22Rv1 (cell line): ENCODE measurements around the gene TNFSF13B.

Experiments
- CTCF ChIP-seq: fragments of 450-650 bp; IDR thresholded peaks from 2 replicates; pipeline ENCODE4 v1.5.1; 2017; ENCODE audit warnings: mild to moderate bottlenecking
- ZFX ChIP-seq: fragments of 450-650 bp; IDR thresholded peaks from 2 replicates; pipeline ENCODE4 v1.6.1; 2017; ENCODE audit warnings: antibody characterized with exemption, borderline replicate concordance

- TF ChIP-seq CTCF = no peak
- no peak for TF ChIP-seq ZFX
Observed at GRCh38 chr13:108306860-108307259, 37.3 kb downstream of the TNFSF13B start.
